NCI-H2171 treated with DMSO at 0.1 percent for 48 hours (cell line): Measurements from ENCODE around the gene PIGX.

ENCODE experiments used
- DNase-seq: peaks from one replicate; lab custom pipeline; 2025; lab: John Stamatoyannopoulos, UW

PIGX gene

DNA sequence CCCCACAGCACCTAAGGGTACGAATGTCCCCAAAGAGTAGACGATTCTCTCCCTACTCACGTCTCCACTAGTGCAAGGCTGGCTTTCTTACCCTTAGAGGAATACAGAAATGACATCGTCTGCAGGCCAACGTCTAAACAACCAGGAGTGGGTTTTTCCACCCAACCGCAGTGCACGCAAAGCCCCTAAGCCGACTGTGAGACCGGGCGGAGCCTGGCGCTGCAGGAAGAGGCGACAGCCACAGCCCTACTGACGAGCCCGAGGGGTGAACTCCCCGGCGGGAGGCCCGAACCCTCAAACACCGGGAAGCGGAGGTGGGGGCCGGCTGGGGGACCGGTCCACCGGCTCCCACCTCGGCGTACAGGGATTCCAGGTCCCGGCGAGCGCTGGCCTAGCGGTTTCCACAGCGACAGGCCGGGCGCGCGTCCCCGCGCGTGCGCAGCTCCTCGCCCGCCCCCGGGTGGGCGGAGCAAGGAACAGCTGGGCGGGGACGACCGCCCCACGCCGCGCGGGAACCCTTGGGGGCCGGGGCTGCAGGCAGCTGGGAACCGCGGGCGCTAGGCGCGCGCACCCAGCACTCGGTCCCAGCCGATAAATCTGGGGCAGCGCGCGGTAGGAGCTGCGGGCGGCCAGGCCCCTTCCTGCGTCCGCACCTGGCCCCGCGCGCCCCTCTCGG, at the start of gene PIGX, which contains the start of gene CEP19:
Gene PIGX (plus strand): TSS at position 540 of the 676 bp plus-strand sequence.
Gene CEP19 (minus strand): TSS at position 413 of the 676 bp plus-strand sequence. CDS start 3,593 bp downstream, outside the sequence.
- peak; percentile 80 for DNase-seq

DNA sequence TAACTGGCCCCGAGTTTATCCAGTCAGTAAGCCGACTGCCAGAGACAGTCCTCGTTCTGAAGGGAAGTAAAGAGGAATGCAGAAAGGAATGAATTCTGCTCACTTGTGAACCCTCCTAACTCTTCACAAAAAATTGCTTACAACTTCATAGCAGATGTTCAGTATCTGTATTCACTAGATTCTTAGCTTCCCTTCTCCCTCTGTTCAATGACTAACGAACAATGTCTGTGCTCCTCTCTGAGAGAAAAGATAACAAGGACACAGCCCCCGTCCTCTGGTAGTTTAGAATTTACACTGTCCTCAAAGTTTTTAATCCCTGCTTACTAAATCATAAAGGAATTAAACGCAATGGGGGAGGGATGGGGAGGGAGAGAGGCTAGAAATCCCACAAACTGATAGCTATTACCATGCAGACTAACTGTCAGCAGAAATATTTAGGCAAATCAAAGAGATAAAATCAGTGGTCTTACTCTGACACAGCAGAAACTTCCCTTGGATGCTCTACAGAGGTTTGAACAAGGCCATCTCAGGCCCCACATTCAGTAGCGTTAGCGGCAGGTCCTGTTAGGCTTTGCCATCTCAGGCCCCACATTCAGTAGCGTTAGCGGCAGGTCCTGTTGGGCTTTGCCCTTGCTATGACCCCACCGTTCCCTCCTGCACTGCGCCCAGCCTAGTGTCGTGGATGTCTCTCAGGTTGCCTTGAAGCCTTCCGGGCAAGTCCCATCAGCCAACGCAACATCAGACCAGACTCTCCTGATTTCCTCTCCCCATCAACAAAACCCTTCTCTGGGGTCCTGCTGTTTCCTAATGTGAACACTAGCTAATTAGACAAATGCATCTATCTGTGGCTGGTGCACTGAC, 49.2 kb upstream of the PIGX start:
- DNase-seq: no peak

- DNase-seq: peak; percentile 96
Measured at GRCh38 chr3:196666001-196666867, 45.9 kb upstream of the PIGX start.

DNA sequence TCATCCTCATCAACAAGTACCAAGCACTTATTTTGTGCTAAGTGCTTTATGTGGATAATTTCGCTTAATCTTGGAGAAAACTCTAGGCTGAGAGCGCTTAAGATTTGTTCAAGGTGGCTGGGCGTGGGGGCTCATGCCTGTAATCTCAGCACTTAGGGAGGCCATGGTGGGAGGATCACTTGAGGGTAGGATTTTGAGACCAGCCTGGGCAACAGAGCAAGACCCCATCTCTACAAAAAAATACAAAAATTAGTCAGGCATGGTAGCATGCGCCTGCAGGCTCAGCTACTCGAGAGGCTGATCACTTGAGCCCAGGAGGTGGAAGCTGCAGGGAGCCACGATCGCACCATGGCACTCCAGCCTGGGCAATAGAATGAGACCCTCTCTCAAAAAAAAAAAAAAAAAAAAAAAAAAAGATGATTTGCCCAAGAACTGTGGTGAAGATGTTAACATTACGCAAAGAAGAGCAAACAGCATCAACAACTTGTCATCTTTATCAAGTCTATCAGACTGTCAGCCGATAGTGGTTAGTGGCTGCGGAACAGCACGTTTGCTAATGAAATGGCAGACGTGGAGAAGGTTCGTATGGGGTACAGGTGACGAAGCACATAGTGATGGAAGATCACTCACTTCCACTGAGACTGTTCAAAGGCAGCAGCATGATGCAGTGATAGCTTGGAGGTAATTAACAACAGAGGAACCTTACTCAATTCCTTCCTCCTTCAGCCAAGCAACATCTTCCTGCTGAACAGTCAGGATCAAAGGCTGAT, 44.9 kb upstream of the PIGX start:
- no peak for DNase-seq

GRCh38 chr3:196670339-196670738, 41.8 kb upstream of the PIGX start:
- DNase-seq: no peak

- no peak for DNase-seq
Measured at GRCh38 chr3:196673632-196674031, 38.5 kb upstream of the PIGX start.

- DNase-seq: no peak
Measured at GRCh38 chr3:196677353-196677752, 34.8 kb upstream of the PIGX start.

DNA sequence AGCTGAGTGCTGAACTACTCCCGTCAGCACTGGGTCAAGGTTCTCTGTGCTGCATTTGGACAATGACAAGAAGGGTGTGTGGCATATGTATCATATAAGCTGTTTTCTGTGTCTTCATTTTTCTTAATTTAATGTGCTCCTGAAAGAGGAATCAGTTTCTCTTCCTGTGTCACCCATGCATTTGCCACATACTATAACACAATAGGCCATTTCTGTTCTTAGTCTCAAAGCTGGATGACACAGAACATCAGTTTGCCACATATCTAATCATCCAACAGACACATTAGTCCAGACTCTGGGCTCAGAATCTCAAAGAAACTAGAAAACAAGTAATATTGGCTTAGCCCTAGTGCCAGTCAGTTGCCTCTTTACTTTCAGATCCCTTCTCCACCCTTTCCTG, 34.2 kb upstream of the PIGX start:
- no peak for DNase-seq

GRCh38 chr3:196684548-196685407, 27.4 kb upstream of the PIGX start:
- peak; percentile 43 for DNase-seq

- peak; percentile 36 for DNase-seq
Measured at GRCh38 chr3:196686436-196686835, 25.7 kb upstream of the PIGX start.

GRCh38 chr3:196688349-196688748, 23.8 kb upstream of the PIGX start:
- peak; percentile 3 for DNase-seq

- DNase-seq: no peak
Measured at GRCh38 chr3:196689941-196690660, 22.1 kb upstream of the PIGX start.

DNA sequence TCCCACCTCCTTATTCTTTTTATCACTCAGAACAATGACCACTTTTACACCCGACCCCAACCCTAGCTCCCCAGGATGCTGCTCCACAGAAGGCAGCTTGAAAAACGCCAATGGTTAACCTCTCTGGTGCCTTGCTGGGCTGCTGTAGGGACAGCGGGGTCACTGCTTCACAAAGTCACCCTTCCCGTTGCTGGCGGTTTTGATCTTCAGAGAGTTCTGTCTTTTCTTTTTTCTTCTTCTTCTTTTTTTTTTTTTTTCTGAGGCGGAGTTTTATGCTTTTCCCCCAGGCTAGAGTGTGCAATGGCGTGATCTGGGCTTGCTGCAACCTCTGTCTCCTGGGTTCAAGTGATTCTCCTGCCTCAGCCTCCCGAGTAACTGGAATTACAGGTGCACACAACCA, 20.8 kb upstream of the PIGX start:
- no peak for DNase-seq

- DNase-seq: peak; percentile 17
Measured at GRCh38 chr3:196694202-196694638, 18.0 kb upstream of the PIGX start.

GRCh38 chr3:196694941-196695848, 17.0 kb upstream of the PIGX start:
- DNase-seq: no peak

GRCh38 chr3:196695849-196696226, 16.3 kb upstream of the PIGX start:
- DNase-seq: no peak

- DNase-seq: no peak
Measured at GRCh38 chr3:196697270-196697669, 14.9 kb upstream of the PIGX start.

DNA sequence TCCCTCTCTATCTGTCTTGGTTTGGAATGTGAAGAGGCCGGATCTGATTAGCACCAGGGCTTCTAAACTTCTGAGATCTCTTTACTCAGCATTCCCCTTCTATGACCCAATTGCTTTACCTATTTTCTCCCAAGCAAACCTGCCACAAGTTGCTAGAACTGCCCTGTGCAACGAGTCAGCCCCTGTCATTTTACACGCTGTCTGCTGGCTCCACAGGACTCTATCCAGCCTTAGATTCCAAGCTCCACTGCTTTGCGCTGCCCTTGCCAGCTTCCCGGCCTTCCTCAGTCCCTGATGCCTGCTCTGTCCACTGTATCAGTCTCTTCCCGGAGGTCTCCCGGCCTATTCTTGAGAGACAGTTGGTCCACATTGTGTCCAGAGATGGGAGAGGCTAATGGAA, 12.4 kb upstream of the PIGX start:
- DNase-seq: no peak

GRCh38 chr3:196700801-196701200, 11.4 kb upstream of the PIGX start:
- DNase-seq: no peak
